ENCODE results near the gene MYLK. TPM values are rescaled to one million over a fixed set of nuclear protein-coding genes. Genes with fewer than 3 reads are reported as not detected.

Gene MYLK
- total and polyA plus RNA-seq, 3 experiments from 2014 or later: 0.09 to 0.10 TPM; not detected in 1

- no peak overlapping the region for H3K27ac Mint-ChIP-seq
- H3K9me3 Mint-ChIP-seq: peaks cover 0 to 7% (median 2%) of the 10 kb centered on the region in 5 donors
- H3K4me1 Mint-ChIP-seq: peaks cover 0 to 3% (median 2%) of the 10 kb centered on the region in 3 donors
- no peak overlapping the region for H3K4me3 Mint-ChIP-seq
- Histone ChIP-seq H3K4me1 (ENCODE audit: insufficient read depth, low read length) (no peaks in the 10 kb centered on the region), H3K27ac (ENCODE audit: low read depth, low read length) (no peak overlapping the region), H3K27me3 (ENCODE audit: insufficient read depth, low read length, poor library complexity, severe bottlenecking) (no peaks in the 10 kb centered on the region), H3K4me3 (ENCODE audit: low read length) (no peak overlapping the region), H3K9me3 (ENCODE audit: low read length) (no peaks in the 10 kb centered on the region), H3K36me3 (ENCODE audit: insufficient read depth, low read length) (no peaks in the 10 kb centered on the region)
- H3K27me3 Mint-ChIP-seq: peaks cover 11 to 49% of the 10 kb centered on the region in 2 donors
- ChIA-PET POLR2A (no interaction called here), CTCF (interaction anchor here (0.8 kb wide), 1 partner anchor 10 kb away, joined by 3 read pairs; no protein-coding TSS in a partner anchor)
- DNase-seq: no peak
- H3K36me3 Mint-ChIP-seq: peaks cover 0 to 2% (median 0%) of the 10 kb centered on the region in 3 donors
Measured at GRCh38 chr3:123661973-123662372, 222.2 kb downstream of the MYLK start.

GRCh38 chr3:123660900-123661299 is 223.2 kb downstream of the MYLK start:
- DNase-seq: no peak
- peaks cover 0 to 8% (median 2%) of the 10 kb centered on the region in 5 donors for H3K9me3 Mint-ChIP-seq
- ChIA-PET POLR2A (no interaction called here), CTCF (no interaction called here)
- Histone ChIP-seq H3K4me3 (ENCODE audit: low read length) (no peak overlapping the region), H3K4me1 (ENCODE audit: insufficient read depth, low read length) (no peaks in the 10 kb centered on the region), H3K36me3 (ENCODE audit: insufficient read depth, low read length) (no peaks in the 10 kb centered on the region), H3K27me3 (ENCODE audit: insufficient read depth, low read length, poor library complexity, severe bottlenecking) (no peaks in the 10 kb centered on the region), H3K9me3 (ENCODE audit: low read length) (no peaks in the 10 kb centered on the region), H3K27ac (ENCODE audit: low read depth, low read length) (no peak overlapping the region)
- H3K27me3 Mint-ChIP-seq: peaks cover 11 to 44% of the 10 kb centered on the region in 2 donors
- H3K4me3 Mint-ChIP-seq: no peak overlapping the region
- peaks cover 0 to 5% (median 0%) of the 10 kb centered on the region in 3 donors for H3K36me3 Mint-ChIP-seq
- no peaks in the 10 kb centered on the region for H3K4me1 Mint-ChIP-seq
- H3K27ac Mint-ChIP-seq: no peak overlapping the region

DNA sequence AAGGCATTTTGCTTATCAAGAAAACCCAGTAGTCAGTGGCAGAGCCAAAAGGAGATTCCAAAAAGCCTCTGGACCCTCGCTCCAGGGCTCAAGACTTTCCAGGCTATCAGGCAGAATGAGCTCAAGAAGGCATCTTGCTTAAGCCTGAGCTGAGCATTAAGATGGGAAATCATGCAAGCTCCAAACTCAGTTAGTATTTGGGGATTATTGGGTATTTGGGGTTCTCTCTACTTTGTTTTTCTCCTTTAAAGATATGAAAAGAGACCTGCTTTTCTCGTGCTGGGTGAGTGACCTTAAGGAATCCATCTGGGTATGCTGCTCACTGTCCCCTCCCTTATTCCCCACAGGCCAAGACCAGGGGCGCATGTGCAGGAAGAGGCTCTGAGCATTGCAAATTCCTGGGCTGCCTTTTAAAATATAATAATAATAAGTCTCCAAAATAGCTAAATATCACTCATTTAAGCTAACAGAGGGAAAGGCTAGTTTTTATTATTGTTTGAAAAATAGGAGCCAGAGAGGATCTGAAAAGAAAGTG is 223.9 kb downstream of the MYLK start:
- no peaks in the 10 kb centered on the region for H3K36me3 ChIP-seq (ENCODE audit: insufficient read depth, low read length)
- H3K27me3 ChIP-seq (ENCODE audit: insufficient read depth, low read length, poor library complexity, severe bottlenecking): no peaks in the 10 kb centered on the region
- no peaks in the 10 kb centered on the region for H3K9me3 ChIP-seq (ENCODE audit: low read length)
- H3K4me1 ChIP-seq (ENCODE audit: insufficient read depth, low read length): no peaks in the 10 kb centered on the region
- DNase-seq: no peak
- H3K9me3 Mint-ChIP-seq: peaks cover 0 to 8% (median 2%) of the 10 kb centered on the region in 5 donors
- no peak overlapping the region for H3K27ac ChIP-seq (ENCODE audit: low read depth, low read length)
- no peak overlapping the region for H3K4me3 Mint-ChIP-seq
- no peak overlapping the region for H3K27ac Mint-ChIP-seq
- peaks cover 11 to 39% of the 10 kb centered on the region in 2 donors for H3K27me3 Mint-ChIP-seq
- no peaks in the 10 kb centered on the region for H3K4me1 Mint-ChIP-seq
- CTCF ChIA-PET: no interaction called here
- H3K36me3 Mint-ChIP-seq: peaks cover 0 to 5% (median 0%) of the 10 kb centered on the region in 3 donors
- H3K4me3 ChIP-seq (ENCODE audit: low read length): no peak overlapping the region
- POLR2A ChIA-PET: no interaction called here

DNA sequence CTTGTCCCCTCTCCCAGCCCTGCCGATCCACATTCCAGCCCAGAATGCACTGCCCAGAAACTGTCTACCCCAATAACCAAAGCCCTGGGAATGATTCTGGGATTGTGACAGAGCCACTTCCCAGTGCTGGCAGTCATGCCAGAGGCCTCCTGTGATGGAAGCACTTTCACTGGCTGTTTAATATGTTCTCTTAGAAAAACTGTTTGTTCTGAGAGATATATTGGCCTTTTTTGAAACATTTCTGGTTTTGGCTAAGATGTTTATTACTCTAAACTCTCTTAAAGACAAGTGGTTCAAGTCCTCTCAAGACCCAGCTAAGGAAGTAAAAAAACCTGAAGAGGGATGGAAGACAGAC is 225.3 kb downstream of the MYLK start:
- Histone ChIP-seq H3K36me3 (ENCODE audit: insufficient read depth, low read length) (no peaks in the 10 kb centered on the region), H3K27ac (ENCODE audit: low read depth, low read length) (no peak overlapping the region), H3K4me3 (ENCODE audit: low read length) (no peak overlapping the region), H3K4me1 (ENCODE audit: insufficient read depth, low read length) (no peaks in the 10 kb centered on the region), H3K27me3 (ENCODE audit: insufficient read depth, low read length, poor library complexity, severe bottlenecking) (no peaks in the 10 kb centered on the region), H3K9me3 (ENCODE audit: low read length) (no peaks in the 10 kb centered on the region)
- Mint-ChIP-seq H3K27me3 (peaks cover 11 to 34% of the 10 kb centered on the region in 2 donors), H3K4me1 (no peaks in the 10 kb centered on the region), H3K4me3 (no peak overlapping the region), H3K36me3 (peaks cover 0 to 5% (median 0%) of the 10 kb centered on the region in 3 donors), H3K27ac (no peak overlapping the region), H3K9me3 (peaks cover 0 to 8% (median 2%) of the 10 kb centered on the region in 5 donors)
- POLR2A ChIA-PET: no interaction called here
- DNase-seq: no peak
- CTCF ChIA-PET: interaction anchor here (1.8 kb wide), 1 partner anchor 17 kb away, joined by 4 read pairs; no protein-coding TSS in a partner anchor

GRCh38 chr3:123658118-123658851 is 225.8 kb downstream of the MYLK start:
- CTCF ChIA-PET: interaction anchor here (1.8 kb wide), 1 partner anchor 16 kb away, joined by 4 read pairs; no protein-coding TSS in a partner anchor
- no peak overlapping the region for H3K4me3 Mint-ChIP-seq

GRCh38 chr3:123657568-123657967 is 226.6 kb downstream of the MYLK start:
- Histone ChIP-seq H3K27me3 (ENCODE audit: insufficient read depth, low read length, poor library complexity, severe bottlenecking) (no peaks in the 10 kb centered on the region), H3K36me3 (ENCODE audit: insufficient read depth, low read length) (no peaks in the 10 kb centered on the region), H3K4me3 (ENCODE audit: low read length) (no peak overlapping the region), H3K4me1 (ENCODE audit: insufficient read depth, low read length) (no peaks in the 10 kb centered on the region), H3K27ac (ENCODE audit: low read depth, low read length) (no peak overlapping the region), H3K9me3 (ENCODE audit: low read length) (no peaks in the 10 kb centered on the region)
- ChIA-PET POLR2A (no interaction called here), CTCF (interaction anchor here (1.8 kb wide), 1 partner anchor 16 kb away, joined by 4 read pairs; no protein-coding TSS in a partner anchor)
- peaks cover 0 to 5% (median 0%) of the 10 kb centered on the region in 3 donors for H3K36me3 Mint-ChIP-seq
- no peak overlapping the region for H3K4me3 Mint-ChIP-seq
- H3K4me1 Mint-ChIP-seq: no peaks in the 10 kb centered on the region
- peaks cover 6 to 29% of the 10 kb centered on the region in 2 donors for H3K27me3 Mint-ChIP-seq
- peaks cover 0 to 8% (median 2%) of the 10 kb centered on the region in 5 donors for H3K9me3 Mint-ChIP-seq
- no peak for DNase-seq
- H3K27ac Mint-ChIP-seq: no peak overlapping the region

More at GRCh38 chr3:123658118-123658851, 225.8 kb downstream of the MYLK start:
- no peaks in the 10 kb centered on the region for H3K4me1 ChIP-seq (ENCODE audit: insufficient read depth, low read length)
- no peaks in the 10 kb centered on the region for H3K36me3 ChIP-seq (ENCODE audit: insufficient read depth, low read length)
- H3K27ac Mint-ChIP-seq: no peak overlapping the region
- no peaks in the 10 kb centered on the region for H3K4me1 Mint-ChIP-seq
- H3K27me3 Mint-ChIP-seq: peaks cover 11 to 33% of the 10 kb centered on the region in 2 donors
- no peak overlapping the region for H3K27ac ChIP-seq (ENCODE audit: low read depth, low read length)
- POLR2A ChIA-PET: no interaction called here
- peaks cover 0 to 5% (median 0%) of the 10 kb centered on the region in 3 donors for H3K36me3 Mint-ChIP-seq
- peaks cover 0 to 8% (median 2%) of the 10 kb centered on the region in 5 donors for H3K9me3 Mint-ChIP-seq
- no peak for DNase-seq
- no peak overlapping the region for H3K4me3 ChIP-seq (ENCODE audit: low read length)
- no peaks in the 10 kb centered on the region for H3K27me3 ChIP-seq (ENCODE audit: insufficient read depth, low read length, poor library complexity, severe bottlenecking)
- no peaks in the 10 kb centered on the region for H3K9me3 ChIP-seq (ENCODE audit: low read length)

- Histone ChIP-seq H3K27me3 (ENCODE audit: insufficient read depth, low read length, poor library complexity, severe bottlenecking) (no peaks in the 10 kb centered on the region), H3K4me3 (ENCODE audit: low read length) (no peak overlapping the region), H3K4me1 (ENCODE audit: insufficient read depth, low read length) (no peaks in the 10 kb centered on the region), H3K36me3 (ENCODE audit: insufficient read depth, low read length) (no peaks in the 10 kb centered on the region), H3K27ac (ENCODE audit: low read depth, low read length) (no peak overlapping the region), H3K9me3 (ENCODE audit: low read length) (no peaks in the 10 kb centered on the region)
- ChIA-PET CTCF (interaction anchor here (1.8 kb wide), 1 partner anchor 15 kb away, joined by 4 read pairs; no protein-coding TSS in a partner anchor), POLR2A (no interaction called here)
- Mint-ChIP-seq H3K4me1 (no peaks in the 10 kb centered on the region), H3K27me3 (peaks cover 6 to 24% of the 10 kb centered on the region in 2 donors), H3K4me3 (no peak overlapping the region), H3K36me3 (peaks cover 0 to 5% (median 0%) of the 10 kb centered on the region in 3 donors), H3K9me3 (peaks cover 0 to 8% (median 2%) of the 10 kb centered on the region in 5 donors), H3K27ac (no peak overlapping the region)
- no peak for DNase-seq
Measured at GRCh38 chr3:123657111-123657510, 227.0 kb downstream of the MYLK start.

- no peaks in the 10 kb centered on the region for H3K4me1 ChIP-seq (ENCODE audit: insufficient read depth, low read length)
- CTCF ChIA-PET: no interaction called here
- no peaks in the 10 kb centered on the region for H3K36me3 ChIP-seq (ENCODE audit: insufficient read depth, low read length)
- Mint-ChIP-seq H3K4me3 (no peak overlapping the region), H3K27me3 (peaks cover 4 to 20% of the 10 kb centered on the region in 2 donors), H3K27ac (no peak overlapping the region), H3K9me3 (peaks cover 0 to 8% (median 2%) of the 10 kb centered on the region in 5 donors), H3K36me3 (peaks cover 0 to 5% (median 0%) of the 10 kb centered on the region in 3 donors), H3K4me1 (no peaks in the 10 kb centered on the region)
- no peak overlapping the region for H3K27ac ChIP-seq (ENCODE audit: low read depth, low read length)
- POLR2A ChIA-PET: no interaction called here
- H3K4me3 ChIP-seq (ENCODE audit: low read length): no peak overlapping the region
- H3K27me3 ChIP-seq (ENCODE audit: insufficient read depth, low read length, poor library complexity, severe bottlenecking): no peaks in the 10 kb centered on the region
- no peak for DNase-seq
- no peaks in the 10 kb centered on the region for H3K9me3 ChIP-seq (ENCODE audit: low read length)
Measured at GRCh38 chr3:123656691-123657090, 227.4 kb downstream of the MYLK start.
